HL-60/S4 treated with phorbol 12-myristate 13-acetate at 8.2 ng/mL for 4 days and 3 days (cell line): ENCODE data around the gene NEK2.
"Not testable (repeated sequence)": the region's sequence is repeated elsewhere in the genome, so short reads cannot be mapped to it uniquely, and the experiment has no call there.

Source experiments
- in situ Hi-C: fragments of 300-500 bp; cut with MboI; formaldehyde crosslinking; loops from 2 replicates; pipeline ENCODE4 v1.15.0; 2022; ENCODE audit warnings: low sequenced_read_pairs

The NEK2 gene

DNA sequence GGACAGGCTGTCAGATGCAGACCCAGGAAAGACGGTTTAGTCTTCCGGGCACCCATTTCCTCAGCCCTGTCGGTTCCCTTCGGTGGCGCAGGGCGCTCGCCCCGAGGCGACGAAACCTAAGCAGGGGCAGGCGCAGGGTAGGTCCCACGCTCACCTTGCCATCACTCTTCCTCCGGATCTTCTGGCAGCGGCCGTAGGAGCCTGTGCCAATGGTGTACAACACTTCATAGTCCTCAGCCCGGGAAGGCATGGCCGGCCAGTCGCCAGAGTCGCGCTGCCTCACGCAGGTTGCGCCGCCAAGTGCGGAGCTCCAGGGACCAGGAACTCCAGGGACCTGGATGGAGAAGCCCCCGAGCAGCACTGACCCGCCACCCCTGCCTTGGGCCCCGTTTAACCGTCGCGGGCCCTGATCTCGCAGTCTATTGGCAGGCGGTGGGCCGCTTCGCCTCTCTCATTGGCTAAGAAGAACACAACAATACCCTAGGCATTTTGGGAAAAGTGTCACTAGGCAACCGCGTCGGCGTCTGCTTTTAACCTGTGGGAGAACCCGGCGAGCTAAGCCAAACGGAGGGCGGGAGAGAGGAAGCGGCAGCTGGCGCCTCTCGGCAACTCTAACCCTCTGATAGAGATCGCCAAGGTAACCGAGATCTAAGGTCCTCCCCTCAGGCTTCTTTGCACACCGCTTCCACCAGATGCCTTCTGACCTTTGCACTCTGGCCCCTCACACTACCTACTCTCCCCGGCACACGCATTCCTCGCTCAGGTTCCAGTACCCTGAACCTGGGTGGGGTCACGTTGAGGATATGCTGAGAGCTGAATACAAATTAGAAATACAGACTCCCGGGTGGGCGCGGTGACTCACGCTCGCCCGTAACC, at the start of gene NEK2:
TSS of gene NEK2 (minus strand) at position 392 of the 876 bp plus-strand sequence. CDS start at position 250, 142 bp downstream.
- in situ Hi-C loops, result loop anchor here (25.0 kb wide), 1 partner anchor 362 kb away; the partner anchor contains the start of genes DTL and INTS7

DNA sequence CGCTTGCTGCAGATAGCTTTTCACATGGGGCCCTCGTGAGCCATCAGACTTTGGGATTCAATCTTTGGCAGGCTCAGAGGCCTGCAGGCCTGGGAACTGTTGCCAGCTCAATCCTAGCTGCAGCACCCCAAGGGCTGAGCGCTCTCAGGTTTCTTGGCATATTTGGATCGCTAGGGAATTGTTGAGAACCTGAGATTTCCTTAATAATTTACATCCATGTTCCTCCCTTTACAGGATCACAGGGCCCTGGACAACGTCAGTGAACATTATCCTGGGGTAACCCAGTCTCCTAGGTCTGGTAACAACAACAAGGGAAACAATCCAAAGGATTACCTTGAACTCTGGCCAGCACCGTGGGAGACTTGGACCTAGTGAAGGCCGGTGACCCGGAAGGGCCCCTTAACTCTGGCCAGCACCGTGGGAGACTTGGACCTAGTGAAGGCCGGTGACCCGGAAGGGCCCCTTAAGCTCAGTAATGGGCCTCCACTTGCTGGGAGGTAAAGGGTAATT, 49.3 kb upstream of the NEK2 start:
- in situ Hi-C loops, result no loop called here

GRCh38 chr1:211723273-211723672, 47.9 kb upstream of the NEK2 start:
- in situ Hi-C loops, result no loop called here

- in situ Hi-C loops, result no loop called here
These were observed 47.1 kb upstream of the NEK2 start for GRCh38 chr1:211722277-211723175.

DNA sequence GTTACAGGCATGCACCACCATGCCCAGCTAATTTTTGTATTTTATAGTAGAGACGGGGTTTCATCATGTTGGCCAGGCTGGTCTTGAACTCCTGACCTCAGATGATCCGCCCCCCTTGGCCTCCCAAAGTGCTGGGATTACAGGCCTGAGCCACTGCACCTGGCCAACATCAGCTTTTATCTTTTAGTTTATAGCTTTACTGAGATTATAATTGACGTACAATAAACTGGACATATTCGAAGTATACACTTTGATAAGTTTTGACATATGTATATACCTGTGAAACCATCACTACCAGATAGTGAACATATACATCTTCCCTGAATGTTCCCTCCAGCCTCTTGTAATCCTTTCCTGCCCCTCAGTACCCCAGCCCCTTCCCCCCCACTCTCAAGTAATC, 41.1 kb upstream of the NEK2 start:
- in situ Hi-C loops, result not testable (repeated sequence)

GRCh38 chr1:211715971-211716370, 40.5 kb upstream of the NEK2 start:
- in situ Hi-C loops, result no loop called here

DNA sequence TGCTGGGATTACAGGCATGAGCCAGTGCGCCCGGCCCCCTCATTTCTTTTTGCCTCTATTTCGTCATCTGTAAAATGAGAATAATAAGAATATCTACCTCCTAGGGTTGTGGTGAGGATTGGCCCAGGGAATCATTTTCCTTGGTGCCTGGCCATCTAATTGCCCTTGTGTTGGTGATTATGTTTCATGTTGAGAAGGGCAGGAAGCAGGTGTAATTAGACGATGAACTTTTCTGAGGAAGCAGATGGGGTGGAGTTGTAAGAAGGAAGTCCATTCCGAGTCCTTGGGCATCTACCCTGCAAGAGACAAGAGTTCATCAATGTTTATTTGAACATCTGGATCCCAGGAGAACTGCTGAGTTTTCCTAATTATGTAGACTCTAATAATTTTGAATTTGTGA, 38.7 kb upstream of the NEK2 start:
- in situ Hi-C loops, result no loop called here

DNA sequence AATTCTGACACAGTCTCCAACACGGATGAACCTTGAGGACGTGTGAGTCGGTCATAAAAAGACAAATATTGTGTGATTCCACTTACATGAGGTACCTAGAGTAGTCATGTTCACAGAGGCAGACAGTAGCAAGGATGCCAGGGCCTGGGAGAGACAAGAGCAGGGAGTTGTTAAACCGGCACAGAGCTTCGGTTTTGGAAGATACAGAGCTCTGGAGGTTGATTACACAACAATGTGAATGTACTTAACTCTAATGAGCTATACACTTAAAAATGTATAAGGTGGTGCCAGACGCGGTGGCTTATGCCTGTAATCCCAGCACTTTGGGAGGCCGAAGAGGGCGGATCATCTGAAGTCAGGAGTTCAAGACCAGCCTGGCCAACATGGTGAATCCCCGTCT, 37.8 kb upstream of the NEK2 start:
- in situ Hi-C loops, result no loop called here

- in situ Hi-C loops, result no loop called here
These were observed 35.9 kb upstream of the NEK2 start for GRCh38 chr1:211711315-211711705.

- in situ Hi-C loops, result no loop called here
These were observed 35.3 kb upstream of the NEK2 start for GRCh38 chr1:211710566-211711314.

- in situ Hi-C loops, result no loop called here
These were observed 33.5 kb upstream of the NEK2 start for GRCh38 chr1:211708926-211709325.

- in situ Hi-C loops, result no loop called here
These were observed 32.6 kb upstream of the NEK2 start for GRCh38 chr1:211708006-211708405.

DNA sequence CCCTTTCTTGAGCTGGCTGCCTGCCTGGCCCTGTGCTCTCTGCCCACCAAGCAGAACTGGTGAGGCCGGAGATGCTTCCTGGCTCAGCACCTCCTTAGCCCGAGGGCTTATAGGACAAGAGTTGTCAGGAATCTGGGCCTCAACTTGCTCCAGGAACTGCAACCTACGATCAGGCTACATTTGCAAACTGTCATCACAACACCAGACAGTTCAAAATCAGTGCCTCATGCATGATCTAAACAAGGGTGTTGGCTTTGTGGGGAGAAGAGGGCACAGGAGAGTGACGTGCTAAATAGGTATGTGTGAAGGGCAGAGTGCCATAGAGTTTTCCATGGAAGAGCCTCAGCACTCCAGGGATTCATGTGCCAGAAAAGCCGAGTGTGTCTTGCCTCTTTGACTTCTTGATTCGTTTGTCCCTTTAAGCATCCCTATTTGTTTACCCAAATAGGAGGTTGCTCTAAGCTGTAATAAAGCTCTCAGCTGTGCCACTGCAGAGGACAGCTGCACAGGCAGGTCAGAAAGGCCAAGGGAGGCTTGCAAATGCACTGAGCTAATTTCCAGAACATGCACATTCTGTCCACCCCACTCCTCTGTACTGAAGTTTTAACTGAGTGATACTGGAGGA, 30.2 kb upstream of the NEK2 start:
- in situ Hi-C loops, result no loop called here

DNA sequence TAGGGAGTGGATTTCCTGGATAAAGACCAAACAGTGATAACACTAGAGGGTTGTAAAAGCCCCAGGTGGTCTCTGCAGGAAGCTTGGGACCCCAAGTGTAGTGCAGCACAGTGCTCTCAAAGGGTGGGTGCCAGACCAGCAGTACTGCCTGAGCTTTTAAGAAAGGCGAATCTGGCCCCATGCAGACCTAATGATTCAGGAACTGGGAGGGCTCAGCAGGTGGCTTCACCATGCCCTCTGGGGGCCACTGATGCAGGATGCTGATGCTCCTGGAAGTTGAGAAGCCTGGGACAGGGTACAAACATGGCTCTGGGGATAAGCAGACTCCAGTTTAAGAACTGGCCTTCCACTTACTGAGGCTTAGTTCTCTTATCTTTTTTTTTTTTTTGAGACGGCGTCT, 29.1 kb upstream of the NEK2 start:
- in situ Hi-C loops, result no loop called here

DNA sequence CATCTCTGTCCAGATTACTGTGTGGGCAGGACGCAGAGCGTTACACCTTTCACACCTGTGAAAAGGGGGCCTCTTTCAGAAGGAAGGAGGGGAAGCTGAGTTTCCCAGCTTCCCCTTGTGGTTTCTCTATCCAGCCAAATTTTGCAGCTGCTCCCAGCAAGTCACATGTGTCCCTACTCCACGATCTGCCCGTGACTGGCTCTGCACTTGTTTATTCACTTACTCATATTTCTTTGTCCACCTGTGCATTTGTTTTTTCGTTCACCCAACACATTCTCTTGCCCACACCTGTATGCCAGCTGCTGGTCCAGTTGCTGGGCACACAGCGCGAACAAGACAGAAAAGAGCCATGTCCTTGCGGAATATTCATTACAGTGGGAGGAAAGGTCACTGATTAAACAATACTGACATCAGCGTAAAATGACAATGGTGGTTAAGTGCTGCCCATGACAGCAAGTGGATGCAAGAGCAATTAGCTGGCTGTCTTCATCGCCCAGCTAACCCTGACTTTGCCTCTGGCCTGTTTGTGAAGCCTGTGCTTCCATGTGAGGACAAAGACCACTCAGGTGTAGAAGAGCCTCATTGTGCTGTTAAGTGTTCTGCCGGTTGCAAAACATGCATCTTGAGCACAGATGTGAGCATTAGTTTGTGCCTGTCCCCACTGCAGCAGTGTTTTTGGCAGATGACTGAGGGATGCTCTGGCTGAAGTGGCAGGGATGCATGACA, 28.6 kb upstream of the NEK2 start:
- in situ Hi-C loops, result no loop called here

DNA sequence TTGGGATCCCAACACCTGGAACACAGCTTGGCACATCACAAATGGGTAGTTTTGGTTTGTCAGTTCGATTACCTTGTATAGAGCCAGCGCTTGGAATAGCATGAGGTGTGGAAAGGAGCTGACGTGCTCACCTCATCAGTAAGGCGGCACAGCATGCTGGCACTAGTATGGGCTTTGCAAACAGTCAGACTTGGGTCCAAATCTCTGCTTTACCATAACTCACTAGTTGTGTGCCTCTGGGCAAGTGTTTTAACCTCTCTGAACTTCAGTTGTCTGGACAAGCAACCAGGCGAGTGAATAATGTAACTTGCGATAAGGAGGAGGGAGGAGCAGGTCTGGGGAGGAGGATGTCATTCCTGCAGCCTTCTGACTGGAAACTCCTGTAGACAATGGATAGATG, 26.3 kb upstream of the NEK2 start:
- in situ Hi-C loops, result no loop called here

DNA sequence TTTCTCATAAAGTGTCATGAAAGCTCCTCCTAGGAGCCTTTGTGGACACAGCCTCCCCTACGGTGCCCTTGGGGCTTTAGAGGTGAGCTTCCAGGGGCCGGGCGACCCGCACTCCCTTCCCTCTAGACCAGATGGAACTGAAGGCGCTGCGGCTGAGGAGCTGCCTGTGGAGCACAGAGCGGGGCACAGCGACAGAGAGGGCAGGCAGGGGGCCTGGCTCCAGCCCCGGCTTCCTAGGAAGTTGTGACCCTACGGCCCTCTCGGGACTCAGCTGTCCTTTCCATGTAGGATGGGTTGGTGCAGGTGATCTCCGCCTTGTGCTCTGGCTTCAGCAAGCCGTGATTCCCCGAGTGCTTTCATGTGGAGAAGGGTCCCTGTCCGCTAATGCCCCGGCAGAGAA, 23.6 kb upstream of the NEK2 start:
- in situ Hi-C loops, result loop anchor here (25.0 kb wide), 1 partner anchor 338 kb away; the partner anchor contains the start of genes DTL and INTS7

DNA sequence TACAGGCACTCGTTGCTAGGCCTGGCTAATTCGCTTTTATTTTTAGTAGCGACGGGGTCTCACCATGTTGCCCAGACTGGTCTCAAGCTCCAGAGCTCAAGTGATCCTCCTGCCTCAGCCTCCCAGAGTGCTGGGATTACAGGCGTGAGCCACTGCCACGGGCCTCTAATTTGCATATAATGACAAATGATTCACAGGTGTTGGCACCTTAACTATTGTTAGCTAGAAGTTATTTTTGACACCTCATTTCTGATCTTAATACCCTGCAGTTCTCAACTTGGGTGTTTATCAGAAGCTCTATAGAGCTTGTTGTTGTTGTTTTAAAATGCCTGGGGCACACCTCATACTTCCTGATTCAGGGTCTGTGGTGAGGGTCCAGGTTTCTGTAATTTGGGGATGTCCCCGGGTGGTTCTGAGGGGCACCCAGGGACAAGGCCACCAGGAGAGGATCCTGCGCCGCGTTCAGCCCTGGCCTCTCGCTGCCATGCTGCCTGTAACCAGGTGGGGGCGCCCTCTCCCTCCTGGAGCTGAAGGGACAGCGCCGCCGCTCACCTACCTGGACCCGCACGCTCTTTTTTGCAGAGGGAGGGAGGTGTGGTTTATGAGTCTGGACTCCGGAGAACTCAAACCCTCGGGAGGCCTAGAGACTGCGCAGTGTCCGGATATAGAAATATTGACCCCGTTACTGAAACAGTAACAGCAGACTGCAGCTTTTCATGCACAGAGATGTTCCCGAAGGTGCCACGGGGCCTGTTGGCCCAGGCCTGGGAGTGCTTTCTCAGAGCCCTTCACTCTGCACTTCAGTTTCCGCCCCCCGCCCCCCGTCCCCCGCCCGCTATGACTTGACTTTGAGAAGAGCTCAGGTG, 23.0 kb upstream of the NEK2 start:
- in situ Hi-C loops, result loop anchor here (25.0 kb wide), 1 partner anchor 339 kb away; the partner anchor contains the start of genes DTL and INTS7
